H1 (cell line): ENCODE measurements around the gene TBC1D9B. TPM values are rescaled to one million over a fixed set of nuclear protein-coding genes. Genes with fewer than 3 reads are reported as not detected.

Experiments
- HDAC2 ChIP-seq, 2 experiments: fragments of 300-600 bp in 1 of 2; sonication (generic) in 1 of 2; IDR thresholded peaks; 2 replicates each; pipeline ENCODE4 v1.6.1; 2011 to 2012; ENCODE audit warnings: low read depth in 2 of 2, low read length in 2 of 2, mild to moderate bottlenecking in 2 of 2, moderate library complexity in 2 of 2, borderline replicate concordance in 1 of 2, inconsistent platforms in 1 of 2
- POU5F1 ChIP-seq: IDR thresholded peaks from 2 replicates; pipeline ENCODE4 v1.6.1; 2011; ENCODE audit warnings: low read depth, mild to moderate bottlenecking, low read length, moderate library complexity
- RAD21 ChIP-seq, 2 experiments: IDR thresholded peaks in 1 of 2; conservative IDR thresholded peaks in 1 of 2; 2 replicates each; pipeline ENCODE4 v1.6.1; 2011; ENCODE audit warnings: low read depth in 2 of 2, low read length in 2 of 2, improper control_type of control experiment in 1 of 2, inconsistent platforms in 1 of 2, mild to moderate bottlenecking in 1 of 2, moderate library complexity in 1 of 2
- SIN3A ChIP-seq, 2 experiments: IDR thresholded peaks in 1 of 2; conservative IDR thresholded peaks in 1 of 2; 2 replicates each; pipeline ENCODE4 v1.6.1; 2011 to 2012; ENCODE audit warnings: low read length in 2 of 2, improper control_type of control experiment in 1 of 2, low read depth in 1 of 2, mild to moderate bottlenecking in 1 of 2
- SP1 ChIP-seq: IDR thresholded peaks from 2 replicates; pipeline ENCODE4 v1.6.1; 2011; ENCODE audit warnings: low read depth, low read length
- SP2 ChIP-seq: IDR thresholded peaks from 2 replicates; pipeline ENCODE4 v1.6.1; 2012; ENCODE audit warnings: mild to moderate bottlenecking, low read length, inconsistent platforms
- SRF ChIP-seq: IDR thresholded peaks from 2 replicates; pipeline ENCODE4 v1.6.1; 2011; ENCODE audit warnings: mild to moderate bottlenecking, low read depth, low read length, moderate library complexity
- SUZ12 ChIP-seq: fragments of 200-600 bp; sonication (generic); IDR thresholded peaks from 2 replicates; pipeline ENCODE4 v1.6.1; 2012; ENCODE audit warnings: mild to moderate bottlenecking, inconsistent platforms, low read length, moderate library complexity, mixed read lengths
- ZNF274 ChIP-seq: IDR thresholded peaks from 2 replicates; pipeline ENCODE4 v1.7.0; 2012; ENCODE audit warnings: low read length, borderline replicate concordance; ENCODE audit errors: extremely low read depth
- polyA plus RNA-seq, 7 experiments: library from polyadenylated mRNA; depleted of rRNA in 3 of 7; stranded (reverse) in 5 of 7; unstranded in 2 of 7; fragments of >200 nt in 5 of 7; fragments of 200-250 nt in 2 of 7; gene quantifications; 1 replicate in 5 of 7; 2 replicates in 1 of 7; 4 replicates in 1 of 7; pipeline versions ENCODE4 v1.2.1 to v1.2.3, GENCODE V29; 2011 to 2013; ENCODE audit warnings: missing spikeins in 2 of 7, mixed read lengths in 2 of 7
- total RNA-seq: library from RNA; stranded (reverse); fragmentation: NEBNext Ultra II Directional; extraction: Animal tissue kit (Norgen Biotek cat#: 25700); gene quantifications from 2 replicates; pipeline ENCODE4 v1.2.1, GENCODE V29; 2021
- TF ChIP-seq, protein P1 (sequence below): fragments of 300-600 bp; sonication (generic); IDR thresholded peaks from 2 replicates; pipeline ENCODE4 v1.7.1; 2012; ENCODE audit warnings: low read length, moderate library complexity, mild to moderate bottlenecking, inconsistent platforms; ENCODE audit not compliant: insufficient replicate concordance
- TF ChIP-seq, protein P2 (sequence below): IDR thresholded peaks from 2 replicates; pipeline ENCODE4 v1.6.1; 2012; ENCODE audit warnings: inconsistent platforms

The TBC1D9B gene
- total and polyA plus RNA-seq, 2 of the 8 experiments (the other 6 are each of a cell fraction or from before 2014, with no cell fraction given): 33.6 to 57.1 TPM

DNA sequence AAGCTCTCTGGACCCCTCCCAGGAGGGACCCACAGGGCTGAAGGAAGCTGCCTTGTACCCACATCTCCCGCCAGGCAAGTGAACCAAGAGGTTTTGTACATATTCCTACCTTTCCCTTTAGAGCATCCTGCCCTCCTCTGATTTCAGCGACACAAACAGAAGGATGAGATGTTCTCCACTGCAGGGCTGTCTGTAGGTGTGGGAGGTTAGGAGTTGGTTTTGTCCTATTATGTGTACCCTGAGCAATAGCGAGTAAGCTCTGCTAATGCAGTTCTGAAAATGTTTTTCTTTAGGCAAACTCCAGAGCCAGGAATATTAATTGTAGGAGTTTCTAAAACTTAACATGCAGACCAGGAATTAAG lies 74.0 kb downstream of the TBC1D9B start (continued):
- TF ChIP-seq, protein P1, sequence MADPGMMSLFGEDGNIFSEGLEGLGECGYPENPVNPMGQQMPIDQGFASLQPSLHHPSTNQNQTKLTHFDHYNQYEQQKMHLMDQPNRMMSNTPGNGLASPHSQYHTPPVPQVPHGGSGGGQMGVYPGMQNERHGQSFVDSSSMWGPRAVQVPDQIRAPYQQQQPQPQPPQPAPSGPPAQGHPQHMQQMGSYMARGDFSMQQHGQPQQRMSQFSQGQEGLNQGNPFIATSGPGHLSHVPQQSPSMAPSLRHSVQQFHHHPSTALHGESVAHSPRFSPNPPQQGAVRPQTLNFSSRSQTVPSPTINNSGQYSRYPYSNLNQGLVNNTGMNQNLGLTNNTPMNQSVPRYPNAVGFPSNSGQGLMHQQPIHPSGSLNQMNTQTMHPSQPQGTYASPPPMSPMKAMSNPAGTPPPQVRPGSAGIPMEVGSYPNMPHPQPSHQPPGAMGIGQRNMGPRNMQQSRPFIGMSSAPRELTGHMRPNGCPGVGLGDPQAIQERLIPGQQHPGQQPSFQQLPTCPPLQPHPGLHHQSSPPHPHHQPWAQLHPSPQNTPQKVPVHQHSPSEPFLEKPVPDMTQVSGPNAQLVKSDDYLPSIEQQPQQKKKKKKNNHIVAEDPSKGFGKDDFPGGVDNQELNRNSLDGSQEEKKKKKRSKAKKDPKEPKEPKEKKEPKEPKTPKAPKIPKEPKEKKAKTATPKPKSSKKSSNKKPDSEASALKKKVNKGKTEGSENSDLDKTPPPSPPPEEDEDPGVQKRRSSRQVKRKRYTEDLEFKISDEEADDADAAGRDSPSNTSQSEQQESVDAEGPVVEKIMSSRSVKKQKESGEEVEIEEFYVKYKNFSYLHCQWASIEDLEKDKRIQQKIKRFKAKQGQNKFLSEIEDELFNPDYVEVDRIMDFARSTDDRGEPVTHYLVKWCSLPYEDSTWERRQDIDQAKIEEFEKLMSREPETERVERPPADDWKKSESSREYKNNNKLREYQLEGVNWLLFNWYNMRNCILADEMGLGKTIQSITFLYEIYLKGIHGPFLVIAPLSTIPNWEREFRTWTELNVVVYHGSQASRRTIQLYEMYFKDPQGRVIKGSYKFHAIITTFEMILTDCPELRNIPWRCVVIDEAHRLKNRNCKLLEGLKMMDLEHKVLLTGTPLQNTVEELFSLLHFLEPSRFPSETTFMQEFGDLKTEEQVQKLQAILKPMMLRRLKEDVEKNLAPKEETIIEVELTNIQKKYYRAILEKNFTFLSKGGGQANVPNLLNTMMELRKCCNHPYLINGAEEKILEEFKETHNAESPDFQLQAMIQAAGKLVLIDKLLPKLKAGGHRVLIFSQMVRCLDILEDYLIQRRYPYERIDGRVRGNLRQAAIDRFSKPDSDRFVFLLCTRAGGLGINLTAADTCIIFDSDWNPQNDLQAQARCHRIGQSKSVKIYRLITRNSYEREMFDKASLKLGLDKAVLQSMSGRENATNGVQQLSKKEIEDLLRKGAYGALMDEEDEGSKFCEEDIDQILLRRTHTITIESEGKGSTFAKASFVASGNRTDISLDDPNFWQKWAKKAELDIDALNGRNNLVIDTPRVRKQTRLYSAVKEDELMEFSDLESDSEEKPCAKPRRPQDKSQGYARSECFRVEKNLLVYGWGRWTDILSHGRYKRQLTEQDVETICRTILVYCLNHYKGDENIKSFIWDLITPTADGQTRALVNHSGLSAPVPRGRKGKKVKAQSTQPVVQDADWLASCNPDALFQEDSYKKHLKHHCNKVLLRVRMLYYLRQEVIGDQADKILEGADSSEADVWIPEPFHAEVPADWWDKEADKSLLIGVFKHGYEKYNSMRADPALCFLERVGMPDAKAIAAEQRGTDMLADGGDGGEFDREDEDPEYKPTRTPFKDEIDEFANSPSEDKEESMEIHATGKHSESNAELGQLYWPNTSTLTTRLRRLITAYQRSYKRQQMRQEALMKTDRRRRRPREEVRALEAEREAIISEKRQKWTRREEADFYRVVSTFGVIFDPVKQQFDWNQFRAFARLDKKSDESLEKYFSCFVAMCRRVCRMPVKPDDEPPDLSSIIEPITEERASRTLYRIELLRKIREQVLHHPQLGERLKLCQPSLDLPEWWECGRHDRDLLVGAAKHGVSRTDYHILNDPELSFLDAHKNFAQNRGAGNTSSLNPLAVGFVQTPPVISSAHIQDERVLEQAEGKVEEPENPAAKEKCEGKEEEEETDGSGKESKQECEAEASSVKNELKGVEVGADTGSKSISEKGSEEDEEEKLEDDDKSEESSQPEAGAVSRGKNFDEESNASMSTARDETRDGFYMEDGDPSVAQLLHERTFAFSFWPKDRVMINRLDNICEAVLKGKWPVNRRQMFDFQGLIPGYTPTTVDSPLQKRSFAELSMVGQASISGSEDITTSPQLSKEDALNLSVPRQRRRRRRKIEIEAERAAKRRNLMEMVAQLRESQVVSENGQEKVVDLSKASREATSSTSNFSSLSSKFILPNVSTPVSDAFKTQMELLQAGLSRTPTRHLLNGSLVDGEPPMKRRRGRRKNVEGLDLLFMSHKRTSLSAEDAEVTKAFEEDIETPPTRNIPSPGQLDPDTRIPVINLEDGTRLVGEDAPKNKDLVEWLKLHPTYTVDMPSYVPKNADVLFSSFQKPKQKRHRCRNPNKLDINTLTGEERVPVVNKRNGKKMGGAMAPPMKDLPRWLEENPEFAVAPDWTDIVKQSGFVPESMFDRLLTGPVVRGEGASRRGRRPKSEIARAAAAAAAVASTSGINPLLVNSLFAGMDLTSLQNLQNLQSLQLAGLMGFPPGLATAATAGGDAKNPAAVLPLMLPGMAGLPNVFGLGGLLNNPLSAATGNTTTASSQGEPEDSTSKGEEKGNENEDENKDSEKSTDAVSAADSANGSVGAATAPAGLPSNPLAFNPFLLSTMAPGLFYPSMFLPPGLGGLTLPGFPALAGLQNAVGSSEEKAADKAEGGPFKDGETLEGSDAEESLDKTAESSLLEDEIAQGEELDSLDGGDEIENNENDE: no peak
- TF ChIP-seq RAD21 (IDR thresholded peaks at IDR 0.05 in 1 of 2, conservative IDR thresholded peaks at IDR 0.05 in 1 of 2; ENCODE audit: low read depth in 2 of 2, low read length in 2 of 2) (no peak), HDAC2 (IDR thresholded peaks at IDR 0.05; ENCODE audit: borderline replicate concordance in 1 of 2, low read depth in 2 of 2, low read length in 2 of 2) (no peak), SRF (no peak), SUZ12 (no peak), ZNF274 (no peak), POU5F1 (no peak), SIN3A (conservative IDR thresholded peaks at IDR 0.05 in 1 of 2, IDR thresholded peaks at IDR 0.05 in 1 of 2; ENCODE audit: low read depth in 1 of 2, low read length in 2 of 2) (no peak), SP1 (no peak), SP2 (no peak)
- TF ChIP-seq, protein P2, sequence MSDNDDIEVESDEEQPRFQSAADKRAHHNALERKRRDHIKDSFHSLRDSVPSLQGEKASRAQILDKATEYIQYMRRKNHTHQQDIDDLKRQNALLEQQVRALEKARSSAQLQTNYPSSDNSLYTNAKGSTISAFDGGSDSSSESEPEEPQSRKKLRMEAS: no peak
- TF ChIP-seq, all 59 proteins: peak for 0
